HG02642 (cell line): ENCODE results near the gene VPS41.
"Not testable (repeated sequence)": the region's sequence is repeated elsewhere in the genome, so short reads cannot be mapped to it uniquely, and the experiment has no call there.

Experiments used
- ATAC-seq: cut with Tn5 transposase; IDR thresholded peaks from one replicate; pipeline ENCODE4 v1.9.1; 2021; ENCODE audit warnings: mild to moderate bottlenecking; ENCODE audit not compliant: unreplicated experiment, poor library complexity

Gene VPS41

DNA sequence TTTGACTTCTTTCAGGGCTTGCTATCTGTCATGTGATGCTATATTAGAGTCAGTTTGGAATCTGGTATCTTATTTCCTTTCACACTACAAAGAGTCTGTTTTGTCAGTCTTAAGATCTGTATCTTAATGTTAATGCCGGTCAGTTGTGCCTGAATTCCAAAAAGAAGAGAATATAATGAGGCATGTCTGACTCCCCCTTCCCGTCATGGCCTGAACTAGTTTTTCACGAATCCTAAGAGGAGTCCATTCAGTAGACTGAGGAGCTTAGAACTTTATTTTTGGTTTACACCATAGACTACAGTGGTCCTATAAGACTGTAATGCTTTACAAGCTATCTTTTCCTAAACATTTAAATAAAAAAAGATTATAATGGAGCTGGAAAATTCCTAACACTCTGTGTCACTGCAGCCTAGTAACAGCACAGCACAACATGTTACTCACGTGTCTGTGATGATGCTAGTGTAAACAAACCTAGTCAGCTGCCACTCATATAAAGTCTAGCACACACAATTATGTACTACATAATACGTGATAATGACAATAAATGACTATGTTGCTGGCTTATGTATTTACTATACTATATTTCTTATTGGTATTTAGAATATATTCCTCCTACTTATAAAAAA lies 50.6 kb downstream of the VPS41 start:
- ATAC-seq = no peak

GRCh38 chr7:38855867-38856266 lies 53.1 kb downstream of the VPS41 start:
- no peak for ATAC-seq

GRCh38 chr7:38855386-38855785 lies 53.6 kb downstream of the VPS41 start:
- ATAC-seq = no peak

GRCh38 chr7:38854947-38855346 lies 54.0 kb downstream of the VPS41 start:
- not testable (repeated sequence) for ATAC-seq

- ATAC-seq = no peak
Observed at GRCh38 chr7:38851321-38851720, 57.7 kb downstream of the VPS41 start.

DNA sequence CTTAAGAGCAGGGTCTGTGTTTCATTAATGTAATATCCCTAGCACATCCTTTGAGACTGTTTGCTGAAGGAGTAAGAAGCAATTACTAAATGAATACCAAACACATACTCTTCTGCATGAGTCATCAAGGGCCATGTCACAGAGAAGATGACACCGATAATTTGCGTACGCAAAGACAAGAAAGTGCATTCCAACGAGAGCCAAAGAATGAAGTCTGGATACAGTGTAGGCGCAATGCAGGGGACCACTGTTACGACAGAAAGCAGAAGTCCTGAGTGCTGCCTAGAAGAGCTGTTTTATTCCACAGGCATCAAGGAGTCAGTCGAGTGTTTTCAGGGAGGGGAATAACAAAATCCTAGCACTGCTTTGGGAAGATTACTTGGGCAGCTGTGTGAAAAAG lies 62.7 kb downstream of the VPS41 start:
- ATAC-seq = no peak

DNA sequence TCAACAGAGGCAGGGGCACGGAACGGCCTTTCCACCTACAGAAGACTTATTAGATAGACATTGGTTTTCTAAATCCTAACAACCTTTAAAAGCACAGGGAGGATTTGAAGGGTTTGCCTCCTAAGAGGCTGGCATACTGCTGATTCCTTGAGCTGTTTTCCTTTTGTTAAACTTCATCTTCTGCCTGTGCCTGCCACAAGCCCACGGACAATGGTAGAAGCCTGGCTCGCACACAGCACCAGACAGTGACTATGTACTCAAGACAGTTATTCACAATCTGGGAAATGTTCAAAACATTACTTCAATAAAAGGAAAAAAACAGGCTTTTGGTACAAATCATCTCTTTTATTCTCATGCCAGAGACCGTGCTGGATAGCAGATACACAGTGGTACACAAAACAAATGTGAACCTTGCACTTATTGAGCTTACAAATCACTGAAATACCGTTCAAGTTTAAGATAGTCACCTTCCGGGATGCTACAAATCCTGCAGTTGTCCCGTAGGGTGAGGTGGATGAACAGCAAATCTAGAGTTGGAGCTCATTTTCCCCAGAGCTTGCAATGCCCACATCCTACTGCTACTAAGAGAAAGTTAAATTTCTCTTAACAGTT lies 63.9 kb downstream of the VPS41 start:
- no peak for ATAC-seq

DNA sequence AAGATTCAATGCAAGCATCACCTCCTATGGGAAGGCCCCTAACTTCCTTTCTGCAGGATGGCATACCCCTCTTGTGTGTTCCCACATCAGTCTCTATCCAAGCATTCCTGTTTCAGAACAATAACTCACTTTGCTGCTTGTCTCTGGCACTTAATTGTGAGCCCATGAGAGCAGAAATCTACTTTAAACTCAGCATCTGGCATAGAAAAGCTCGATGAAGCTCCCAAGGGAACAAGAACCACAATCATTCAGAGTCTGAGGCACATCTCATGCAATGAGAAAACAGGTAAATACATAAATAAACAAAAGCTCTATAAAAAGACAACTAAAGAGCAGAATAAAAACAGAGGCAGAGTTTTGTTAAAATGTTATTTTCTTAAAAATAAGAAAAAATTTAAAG lies 66.2 kb downstream of the VPS41 start:
- no peak for ATAC-seq

DNA sequence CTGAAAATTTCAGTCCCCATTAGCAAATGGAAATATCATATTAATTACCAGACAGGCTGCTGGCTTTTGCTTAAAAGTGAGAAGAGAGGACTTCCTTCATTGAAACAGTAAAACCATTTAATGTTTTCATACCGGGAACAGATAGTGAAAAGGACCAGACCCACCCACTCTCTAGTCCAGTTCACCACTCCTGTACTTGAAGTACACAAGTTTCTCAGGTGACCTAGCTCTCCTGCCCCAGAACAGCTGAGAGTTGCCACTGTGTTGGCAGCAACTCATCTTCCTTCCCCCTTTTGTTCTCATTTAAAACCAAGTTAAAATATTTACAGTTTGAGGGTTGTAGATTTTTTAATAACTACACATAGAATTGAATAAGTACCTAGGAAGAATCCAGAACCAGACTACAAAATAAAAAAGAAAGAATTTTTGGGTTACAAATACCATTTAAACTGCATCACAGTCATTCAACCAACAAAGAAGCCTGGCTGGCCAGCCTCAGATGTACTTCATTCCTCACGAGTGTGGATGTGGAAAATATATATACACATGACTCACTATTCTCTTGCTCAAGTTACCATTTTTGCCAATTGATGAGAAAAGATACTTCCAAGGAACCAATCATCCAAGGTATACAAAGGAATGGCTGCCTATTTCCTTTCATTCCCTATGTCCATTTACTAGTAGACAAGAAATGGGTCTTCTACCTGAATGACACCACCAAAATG lies 68.1 kb downstream of the VPS41 start:
- ATAC-seq = no peak

- no peak for ATAC-seq
Observed at GRCh38 chr7:38839851-38840250, 69.1 kb downstream of the VPS41 start.

GRCh38 chr7:38838725-38839385 lies 70.1 kb downstream of the VPS41 start:
- ATAC-seq = no peak

GRCh38 chr7:38834357-38834756 lies 74.6 kb downstream of the VPS41 start:
- no peak for ATAC-seq

- no peak for ATAC-seq
Observed at GRCh38 chr7:38833329-38833728, 75.7 kb downstream of the VPS41 start.

GRCh38 chr7:38831259-38831996 lies 77.6 kb downstream of the VPS41 start:
- no peak for ATAC-seq

- ATAC-seq = no peak
Observed at GRCh38 chr7:38830826-38831225, 78.2 kb downstream of the VPS41 start.

- ATAC-seq = no peak
Observed at GRCh38 chr7:38829488-38830165, 79.4 kb downstream of the VPS41 start.

- ATAC-seq = no peak
Observed at GRCh38 chr7:38828026-38828425, 81.0 kb downstream of the VPS41 start.

DNA sequence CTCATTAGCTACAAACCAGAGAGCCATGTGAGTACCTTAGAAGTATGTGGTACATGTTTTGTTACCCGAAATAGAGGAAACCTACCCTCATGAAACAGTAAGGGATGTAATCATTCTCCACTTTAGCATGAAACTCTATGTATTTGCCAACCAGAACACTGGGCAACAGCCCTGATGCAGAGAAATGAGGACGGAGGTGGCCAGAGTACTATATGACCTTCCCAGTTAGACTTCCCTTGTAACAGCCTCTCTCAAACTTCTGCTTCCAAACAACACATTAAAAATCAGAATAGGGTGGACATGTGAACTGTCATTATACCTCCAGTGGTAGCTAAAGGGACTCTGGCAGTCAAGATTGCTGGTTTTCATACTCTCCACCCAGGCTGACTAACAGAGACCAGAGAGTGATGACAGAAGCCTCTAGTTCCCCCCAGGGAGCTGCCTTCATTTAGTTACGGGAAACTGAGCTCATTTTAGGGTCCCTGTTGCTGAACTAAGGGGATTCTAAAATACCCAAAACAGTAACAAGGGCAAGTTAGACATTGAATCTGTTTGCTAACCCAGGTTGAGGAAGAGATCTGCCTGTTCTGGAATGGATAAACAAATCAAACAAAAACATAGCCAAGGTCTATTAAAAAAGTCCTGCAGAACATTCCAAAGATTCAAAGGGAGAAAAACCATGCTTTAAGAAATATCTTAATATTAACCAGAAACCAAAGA lies 83.1 kb downstream of the VPS41 start:
- ATAC-seq = no peak

GRCh38 chr7:38824948-38825347 lies 84.0 kb downstream of the VPS41 start:
- ATAC-seq = no peak
